ENCODE results near the gene FUCA1.
A peak's percentile ranks its signal among the peaks of the same experiment; 100 is the strongest.

The FUCA1 gene

DNA sequence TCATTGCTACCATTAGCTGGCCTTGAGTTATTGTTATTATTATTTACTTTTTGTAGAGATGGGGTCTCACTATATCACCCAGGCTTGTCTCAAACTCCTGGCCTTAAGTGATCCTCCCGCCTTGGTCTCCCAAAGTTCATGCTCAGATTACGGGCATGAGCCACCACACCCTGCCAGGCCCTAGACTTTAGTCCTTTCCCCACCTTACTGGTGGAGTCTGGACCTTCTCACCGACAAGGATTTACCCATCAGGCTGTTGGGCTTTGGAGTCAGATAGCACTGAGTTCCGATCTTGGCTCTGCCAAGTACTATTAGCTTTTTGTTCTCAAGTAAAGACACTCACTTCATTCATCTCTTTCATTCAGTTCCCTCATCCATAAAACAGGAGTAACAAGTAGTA is 27.9 kb upstream of the FUCA1 start:
- H3K27ac ChIP-seq (ENCODE audit: low read depth, low read length), result no peak overlapping the region
- H3K27me3 ChIP-seq (ENCODE audit: insufficient read depth, low read length), result 0 out of 2 replicates have a peak, but pooled peaks cover 4% of the 10 kb centered on the region
- no peaks in the 10 kb centered on the region for H3K36me3 ChIP-seq (ENCODE audit: insufficient read depth, low read length)
- peaks cover 4% of the 10 kb centered on the region for H3K4me1 ChIP-seq (ENCODE audit: control insufficient read depth, insufficient read depth, low read length, unreplicated experiment)
- no peak overlapping the region for H3K4me3 ChIP-seq (ENCODE audit: low read depth, low read length)
- no peak overlapping the region for H2AFZ ChIP-seq (ENCODE audit: low read length, unreplicated experiment)
- H3K79me2 ChIP-seq (ENCODE audit: control insufficient read depth, insufficient read depth, low read length, unreplicated experiment), result no peaks in the 10 kb centered on the region

DNA sequence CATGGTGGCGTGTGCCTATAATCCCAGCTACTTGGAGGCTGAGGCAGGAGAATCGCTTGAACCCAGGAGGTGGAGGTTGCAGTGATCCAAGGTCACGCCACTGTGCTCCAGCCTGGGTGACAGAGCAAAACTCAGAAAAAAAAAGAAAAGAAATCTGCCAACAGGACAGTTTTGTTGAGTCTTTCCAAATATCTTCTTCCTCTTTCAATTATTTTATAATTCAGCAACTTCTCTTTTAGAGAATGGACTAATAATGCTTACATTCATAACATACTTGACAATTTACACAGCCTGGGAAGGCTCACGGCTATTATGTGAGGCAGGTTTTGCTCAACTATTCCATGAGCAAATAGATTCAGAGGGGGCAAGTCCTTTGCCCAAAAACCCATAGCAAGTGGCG is 27.0 kb upstream of the FUCA1 start:
- Histone ChIP-seq H3K79me2 (ENCODE audit: control insufficient read depth, insufficient read depth, low read length, unreplicated experiment) (no peaks in the 10 kb centered on the region), H3K27me3 (ENCODE audit: insufficient read depth, low read length) (0 out of 2 replicates have a peak, but pooled peaks cover 3% of the 10 kb centered on the region), H3K4me3 (ENCODE audit: low read depth, low read length) (no peak overlapping the region), H3K36me3 (ENCODE audit: insufficient read depth, low read length) (no peaks in the 10 kb centered on the region), H2AFZ (ENCODE audit: low read length, unreplicated experiment) (no peak overlapping the region), H3K4me1 (ENCODE audit: control insufficient read depth, insufficient read depth, low read length, unreplicated experiment) (peaks cover 2% of the 10 kb centered on the region), H3K27ac (ENCODE audit: low read depth, low read length) (no peak overlapping the region)

DNA sequence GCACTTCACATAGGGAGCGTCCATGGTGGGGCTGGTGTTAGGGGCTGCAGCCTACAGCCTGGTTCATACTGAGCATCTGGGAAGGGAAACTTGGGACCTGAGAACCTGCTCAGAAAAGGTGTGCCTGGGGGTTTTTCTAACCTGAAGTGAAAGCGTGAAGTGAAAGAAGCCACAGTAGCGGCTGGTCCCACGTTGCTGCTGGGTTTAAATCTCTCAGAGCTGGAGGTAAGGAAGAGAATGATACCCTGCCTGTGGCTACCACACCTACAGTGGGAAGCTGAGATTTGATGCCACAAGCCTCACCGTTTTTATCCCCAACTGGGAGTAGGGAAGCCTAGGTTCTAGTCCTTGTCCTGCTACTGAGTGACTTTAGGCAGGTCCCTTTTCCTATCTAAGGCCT is 21.0 kb upstream of the FUCA1 start:
- Histone ChIP-seq H2AFZ (ENCODE audit: low read length, unreplicated experiment) (no peak overlapping the region), H3K4me1 (ENCODE audit: control insufficient read depth, insufficient read depth, low read length, unreplicated experiment) (no peaks in the 10 kb centered on the region), H3K79me2 (ENCODE audit: control insufficient read depth, insufficient read depth, low read length, unreplicated experiment) (no peaks in the 10 kb centered on the region), H3K27me3 (ENCODE audit: insufficient read depth, low read length) (0 out of 2 replicates have a peak, but pooled peaks cover 3% of the 10 kb centered on the region), H3K4me3 (ENCODE audit: low read depth, low read length) (no peak overlapping the region), H3K27ac (ENCODE audit: low read depth, low read length) (no peak overlapping the region), H3K36me3 (ENCODE audit: insufficient read depth, low read length) (no peaks in the 10 kb centered on the region)

GRCh38 chr1:23885222-23885621 is 17.1 kb upstream of the FUCA1 start:
- no peak overlapping the region for H3K4me3 ChIP-seq (ENCODE audit: low read depth, low read length)
- no peaks in the 10 kb centered on the region for H3K27me3 ChIP-seq (ENCODE audit: insufficient read depth, low read length)
- H3K4me1 ChIP-seq (ENCODE audit: control insufficient read depth, insufficient read depth, low read length, unreplicated experiment), result no peaks in the 10 kb centered on the region
- H3K79me2 ChIP-seq (ENCODE audit: control insufficient read depth, insufficient read depth, low read length, unreplicated experiment), result no peaks in the 10 kb centered on the region
- no peak overlapping the region for H3K27ac ChIP-seq (ENCODE audit: low read depth, low read length)
- H3K36me3 ChIP-seq (ENCODE audit: insufficient read depth, low read length), result no peaks in the 10 kb centered on the region
- H2AFZ ChIP-seq (ENCODE audit: low read length, unreplicated experiment), result no peak overlapping the region

DNA sequence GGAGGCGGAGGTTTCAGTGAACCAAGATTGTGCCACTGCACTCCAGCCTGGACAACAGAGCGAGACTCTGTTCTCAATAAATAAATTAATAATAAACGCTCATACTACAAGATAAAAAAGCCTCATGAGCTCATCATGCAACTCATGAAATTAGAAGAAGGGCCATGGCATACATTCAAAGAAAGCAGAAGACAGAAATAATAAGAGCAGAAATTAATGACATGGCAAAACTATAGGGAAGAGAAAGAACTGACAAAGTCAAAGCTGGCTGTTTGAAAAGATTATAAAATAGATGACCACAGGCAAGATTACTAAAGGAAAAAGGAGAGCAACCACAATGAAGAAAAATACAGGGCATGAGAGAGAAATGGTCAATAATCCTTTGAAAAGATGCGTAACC is 14.7 kb upstream of the FUCA1 start:
- H3K27me3 ChIP-seq (ENCODE audit: insufficient read depth, low read length), result no peaks in the 10 kb centered on the region
- H3K4me1 ChIP-seq (ENCODE audit: control insufficient read depth, insufficient read depth, low read length, unreplicated experiment), result no peaks in the 10 kb centered on the region
- H2AFZ ChIP-seq (ENCODE audit: low read length, unreplicated experiment), result no peak overlapping the region
- no peaks in the 10 kb centered on the region for H3K36me3 ChIP-seq (ENCODE audit: insufficient read depth, low read length)
- H3K79me2 ChIP-seq (ENCODE audit: control insufficient read depth, insufficient read depth, low read length, unreplicated experiment), result no peaks in the 10 kb centered on the region
- H3K4me3 ChIP-seq (ENCODE audit: low read depth, low read length), result no peak overlapping the region
- no peak overlapping the region for H3K27ac ChIP-seq (ENCODE audit: low read depth, low read length)

DNA sequence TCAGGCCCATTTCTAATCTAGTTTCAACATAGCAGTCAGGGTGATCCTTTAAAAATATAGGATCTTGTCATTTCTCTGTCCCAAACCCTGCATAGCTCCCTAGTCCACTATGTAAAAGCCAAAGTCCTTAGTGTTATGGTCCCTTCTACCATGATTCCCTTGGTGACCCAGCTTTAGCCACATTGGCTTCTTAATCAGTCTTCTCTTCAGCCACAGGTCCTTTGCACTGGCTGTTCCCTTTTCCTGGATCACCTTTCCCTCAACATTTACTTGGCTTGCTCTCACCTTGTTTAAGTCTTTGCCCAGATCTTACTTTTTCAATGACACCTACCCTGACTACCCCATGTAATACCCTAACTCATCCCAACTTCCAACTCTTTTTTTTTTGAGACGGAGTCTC is 11.7 kb upstream of the FUCA1 start:
- no peaks in the 10 kb centered on the region for H3K79me2 ChIP-seq (ENCODE audit: control insufficient read depth, insufficient read depth, low read length, unreplicated experiment)
- H2AFZ ChIP-seq (ENCODE audit: low read length, unreplicated experiment), result no peak overlapping the region
- no peaks in the 10 kb centered on the region for H3K36me3 ChIP-seq (ENCODE audit: insufficient read depth, low read length)

GRCh38 chr1:23878668-23879067 is 10.6 kb upstream of the FUCA1 start:
- no peaks in the 10 kb centered on the region for H3K27me3 ChIP-seq (ENCODE audit: insufficient read depth, low read length)
- no peak overlapping the region for H3K4me3 ChIP-seq (ENCODE audit: low read depth, low read length)
- H3K27ac ChIP-seq (ENCODE audit: low read depth, low read length), result no peak overlapping the region
- no peak overlapping the region for H2AFZ ChIP-seq (ENCODE audit: low read length, unreplicated experiment)
- no peaks in the 10 kb centered on the region for H3K79me2 ChIP-seq (ENCODE audit: control insufficient read depth, insufficient read depth, low read length, unreplicated experiment)
- no peaks in the 10 kb centered on the region for H3K4me1 ChIP-seq (ENCODE audit: control insufficient read depth, insufficient read depth, low read length, unreplicated experiment)
- no peaks in the 10 kb centered on the region for H3K36me3 ChIP-seq (ENCODE audit: insufficient read depth, low read length)

More for the DNA sequence above, 11.7 kb upstream of the FUCA1 start:
- H3K4me3 ChIP-seq (ENCODE audit: low read depth, low read length), result no peak overlapping the region
- no peaks in the 10 kb centered on the region for H3K4me1 ChIP-seq (ENCODE audit: control insufficient read depth, insufficient read depth, low read length, unreplicated experiment)
- H3K27me3 ChIP-seq (ENCODE audit: insufficient read depth, low read length), result no peaks in the 10 kb centered on the region
- H3K27ac ChIP-seq (ENCODE audit: low read depth, low read length), result no peak overlapping the region

GRCh38 chr1:23875382-23875781 is 7.3 kb upstream of the FUCA1 start:
- no peaks in the 10 kb centered on the region for H3K27me3 ChIP-seq (ENCODE audit: insufficient read depth, low read length)
- H3K79me2 ChIP-seq (ENCODE audit: control insufficient read depth, insufficient read depth, low read length, unreplicated experiment), result no peaks in the 10 kb centered on the region
- no peak overlapping the region for H3K27ac ChIP-seq (ENCODE audit: low read depth, low read length)
- H3K4me3 ChIP-seq (ENCODE audit: low read depth, low read length), result no peak overlapping the region
- H3K36me3 ChIP-seq (ENCODE audit: insufficient read depth, low read length), result no peaks in the 10 kb centered on the region
- H3K4me1 ChIP-seq (ENCODE audit: control insufficient read depth, insufficient read depth, low read length, unreplicated experiment), result no peaks in the 10 kb centered on the region
- no peak overlapping the region for H2AFZ ChIP-seq (ENCODE audit: low read length, unreplicated experiment)

- H3K27me3 ChIP-seq (ENCODE audit: insufficient read depth, low read length), result no peaks in the 10 kb centered on the region
- no peak overlapping the region for H3K4me3 ChIP-seq (ENCODE audit: low read depth, low read length)
- H3K79me2 ChIP-seq (ENCODE audit: control insufficient read depth, insufficient read depth, low read length, unreplicated experiment), result no peaks in the 10 kb centered on the region
- H2AFZ ChIP-seq (ENCODE audit: low read length, unreplicated experiment), result no peak overlapping the region
- no peaks in the 10 kb centered on the region for H3K4me1 ChIP-seq (ENCODE audit: control insufficient read depth, insufficient read depth, low read length, unreplicated experiment)
- H3K36me3 ChIP-seq (ENCODE audit: insufficient read depth, low read length), result no peaks in the 10 kb centered on the region
- no peak overlapping the region for H3K27ac ChIP-seq (ENCODE audit: low read depth, low read length)
Measured at GRCh38 chr1:23872421-23872820, 4.3 kb upstream of the FUCA1 start.

GRCh38 chr1:23869051-23869450 is 961 bp upstream of the FUCA1 start:
- peaks cover 2% of the 10 kb centered on the region for H3K4me1 ChIP-seq (ENCODE audit: control insufficient read depth, insufficient read depth, low read length, unreplicated experiment)
- H3K4me3 ChIP-seq (ENCODE audit: low read depth, low read length), result peak overlapping the region; percentile 77
- no peaks in the 10 kb centered on the region for H3K36me3 ChIP-seq (ENCODE audit: insufficient read depth, low read length)
- peak overlapping the region; percentile 77 for H2AFZ ChIP-seq (ENCODE audit: low read length, unreplicated experiment)
- H3K27me3 ChIP-seq (ENCODE audit: insufficient read depth, low read length), result no peaks in the 10 kb centered on the region
- H3K27ac ChIP-seq (ENCODE audit: low read depth, low read length), result no peak overlapping the region
- no peaks in the 10 kb centered on the region for H3K79me2 ChIP-seq (ENCODE audit: control insufficient read depth, insufficient read depth, low read length, unreplicated experiment)

DNA sequence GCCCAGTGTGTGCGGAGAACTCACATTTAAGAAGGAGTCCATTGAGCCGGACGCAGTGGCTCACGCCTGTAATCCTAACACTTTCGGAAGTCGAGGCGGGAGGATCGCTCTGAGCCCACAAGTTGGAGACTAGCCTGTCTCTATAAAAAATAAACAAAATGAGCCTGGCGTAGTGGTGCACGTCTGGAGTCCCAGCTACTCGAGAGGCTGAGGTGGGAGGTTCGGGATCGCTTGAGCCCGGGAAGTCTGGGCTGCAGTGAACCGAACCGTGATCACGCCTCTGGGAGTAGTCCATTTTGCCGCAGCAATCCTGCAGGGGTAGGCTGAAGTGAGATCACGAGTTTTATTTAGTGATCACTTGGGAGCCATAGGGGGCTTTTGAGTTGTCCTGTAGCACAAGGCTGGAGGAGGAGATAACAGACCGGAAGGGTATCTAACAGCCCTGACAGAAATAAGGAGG is 497 bp upstream of the FUCA1 start:
- Histone ChIP-seq H2AFZ (ENCODE audit: low read length, unreplicated experiment) (peak overlapping the region; percentile 77), H3K27ac (ENCODE audit: low read depth, low read length) (no peak overlapping the region), H3K4me1 (ENCODE audit: control insufficient read depth, insufficient read depth, low read length, unreplicated experiment) (peaks cover 2% of the 10 kb centered on the region), H3K4me3 (ENCODE audit: low read depth, low read length) (peak overlapping the region; percentile 77), H3K27me3 (ENCODE audit: insufficient read depth, low read length) (no peaks in the 10 kb centered on the region), H3K36me3 (ENCODE audit: insufficient read depth, low read length) (no peaks in the 10 kb centered on the region), H3K79me2 (ENCODE audit: control insufficient read depth, insufficient read depth, low read length, unreplicated experiment) (no peaks in the 10 kb centered on the region)

All from ACC112 (cell line).